HEK293 (cell line): ENCODE data around the gene RTN4.

Experiments used
- ZBTB49 ChIP-seq: fragments of 450-650 bp; formaldehyde crosslinking; IDR thresholded peaks from 2 replicates; pipeline ENCODE4 v1.5.1; 2016; ENCODE audit warnings: missing biosample characterization, missing genetic modification characterization, low read depth
- ZBTB7A ChIP-seq: fragments of 450-650 bp; formaldehyde crosslinking; IDR thresholded peaks from 2 replicates; pipeline ENCODE4 v1.5.1; 2016; ENCODE audit warnings: low read depth, missing biosample characterization, missing genetic modification characterization
- ZNF174 ChIP-seq: fragments of 450-650 bp; formaldehyde crosslinking; IDR thresholded peaks from 2 replicates; pipeline ENCODE4 v1.5.0; 2017; ENCODE audit warnings: missing biosample characterization, mild to moderate bottlenecking, missing genetic modification characterization
- ZNF211 ChIP-seq: fragments of 450-650 bp; formaldehyde crosslinking; IDR thresholded peaks from 2 replicates; pipeline ENCODE4 v1.5.1; 2016; ENCODE audit warnings: low read depth, missing biosample characterization, missing genetic modification characterization
- ZNF26 ChIP-seq: fragments of 450-650 bp; formaldehyde crosslinking; IDR thresholded peaks from 2 replicates; pipeline ENCODE4 v1.5.1; 2016; ENCODE audit warnings: missing biosample characterization, missing genetic modification characterization
- ZNF274 ChIP-seq, 2 experiments: fragments of 200-500 bp in 1 of 2; fragments of 450-650 bp in 1 of 2; sonication (Bioruptor generic) in 1 of 2; formaldehyde crosslinking in 1 of 2; IDR thresholded peaks; 2 replicates each; pipeline versions ENCODE4 v1.5.1 to v1.6.1; 2014 to 2016; ENCODE audit warnings: borderline replicate concordance in 1 of 2, inconsistent platforms in 1 of 2, low read length in 1 of 2, missing biosample characterization in 1 of 2, missing genetic modification characterization in 1 of 2
- ZNF426 ChIP-seq: fragments of 450-650 bp; formaldehyde crosslinking; IDR thresholded peaks from 2 replicates; pipeline ENCODE4 v1.5.1; 2017; ENCODE audit warnings: missing biosample characterization, missing genetic modification characterization, mild to moderate bottlenecking, inconsistent platforms, moderate library complexity
- ZNF585B ChIP-seq: fragments of 450-650 bp; formaldehyde crosslinking; IDR thresholded peaks from 2 replicates; pipeline ENCODE4 v1.5.1; 2016; ENCODE audit warnings: missing biosample characterization, missing genetic modification characterization
- TF ChIP-seq, protein P1 (sequence below): fragments of 450-650 bp; formaldehyde crosslinking; IDR thresholded peaks from 2 replicates; pipeline ENCODE4 v1.5.1; 2016; ENCODE audit warnings: missing biosample characterization, missing genetic modification characterization
- TF ChIP-seq, protein P2 (sequence below): fragments of 450-650 bp; formaldehyde crosslinking; IDR thresholded peaks from 2 replicates; pipeline ENCODE4 v1.5.1; 2016; ENCODE audit warnings: missing biosample characterization, missing genetic modification characterization
- TF ChIP-seq, protein P3 (sequence below): fragments of 450-650 bp; formaldehyde crosslinking; IDR thresholded peaks from 2 replicates; pipeline ENCODE4 v1.5.1; 2017; ENCODE audit warnings: missing biosample characterization, mild to moderate bottlenecking, missing genetic modification characterization, moderate library complexity

GRCh38 chr2:54946220-54946805 lies 103.9 kb downstream of the RTN4 start:
- TF ChIP-seq ZNF585B (tag by site-specific recombination): no peak
- TF ChIP-seq, protein P1, sequence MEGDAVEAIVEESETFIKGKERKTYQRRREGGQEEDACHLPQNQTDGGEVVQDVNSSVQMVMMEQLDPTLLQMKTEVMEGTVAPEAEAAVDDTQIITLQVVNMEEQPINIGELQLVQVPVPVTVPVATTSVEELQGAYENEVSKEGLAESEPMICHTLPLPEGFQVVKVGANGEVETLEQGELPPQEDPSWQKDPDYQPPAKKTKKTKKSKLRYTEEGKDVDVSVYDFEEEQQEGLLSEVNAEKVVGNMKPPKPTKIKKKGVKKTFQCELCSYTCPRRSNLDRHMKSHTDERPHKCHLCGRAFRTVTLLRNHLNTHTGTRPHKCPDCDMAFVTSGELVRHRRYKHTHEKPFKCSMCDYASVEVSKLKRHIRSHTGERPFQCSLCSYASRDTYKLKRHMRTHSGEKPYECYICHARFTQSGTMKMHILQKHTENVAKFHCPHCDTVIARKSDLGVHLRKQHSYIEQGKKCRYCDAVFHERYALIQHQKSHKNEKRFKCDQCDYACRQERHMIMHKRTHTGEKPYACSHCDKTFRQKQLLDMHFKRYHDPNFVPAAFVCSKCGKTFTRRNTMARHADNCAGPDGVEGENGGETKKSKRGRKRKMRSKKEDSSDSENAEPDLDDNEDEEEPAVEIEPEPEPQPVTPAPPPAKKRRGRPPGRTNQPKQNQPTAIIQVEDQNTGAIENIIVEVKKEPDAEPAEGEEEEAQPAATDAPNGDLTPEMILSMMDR (tag by site-specific recombination): no peak
- no peak for TF ChIP-seq ZNF274 (IDR thresholded peaks at IDR 0.05; ENCODE audit: low read length)
- no peak for TF ChIP-seq ZNF274 (tag by site-specific recombination; IDR thresholded peaks at IDR 0.05; ENCODE audit: borderline replicate concordance)
- TF ChIP-seq, protein P2, sequence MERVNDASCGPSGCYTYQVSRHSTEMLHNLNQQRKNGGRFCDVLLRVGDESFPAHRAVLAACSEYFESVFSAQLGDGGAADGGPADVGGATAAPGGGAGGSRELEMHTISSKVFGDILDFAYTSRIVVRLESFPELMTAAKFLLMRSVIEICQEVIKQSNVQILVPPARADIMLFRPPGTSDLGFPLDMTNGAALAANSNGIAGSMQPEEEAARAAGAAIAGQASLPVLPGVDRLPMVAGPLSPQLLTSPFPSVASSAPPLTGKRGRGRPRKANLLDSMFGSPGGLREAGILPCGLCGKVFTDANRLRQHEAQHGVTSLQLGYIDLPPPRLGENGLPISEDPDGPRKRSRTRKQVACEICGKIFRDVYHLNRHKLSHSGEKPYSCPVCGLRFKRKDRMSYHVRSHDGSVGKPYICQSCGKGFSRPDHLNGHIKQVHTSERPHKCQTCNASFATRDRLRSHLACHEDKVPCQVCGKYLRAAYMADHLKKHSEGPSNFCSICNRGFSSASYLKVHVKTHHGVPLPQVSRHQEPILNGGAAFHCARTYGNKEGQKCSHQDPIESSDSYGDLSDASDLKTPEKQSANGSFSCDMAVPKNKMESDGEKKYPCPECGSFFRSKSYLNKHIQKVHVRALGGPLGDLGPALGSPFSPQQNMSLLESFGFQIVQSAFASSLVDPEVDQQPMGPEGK: no peak
- no peak for TF ChIP-seq ZNF26 (tag by site-specific recombination)
- no peak for TF ChIP-seq ZNF174 (tag by site-specific recombination)
- no peak for TF ChIP-seq ZBTB7A
- TF ChIP-seq ZNF426 (tag by site-specific recombination): no peak
- TF ChIP-seq ZNF211 (tag by site-specific recombination): no peak
- no peak for TF ChIP-seq ZBTB49
- TF ChIP-seq, protein P3, sequence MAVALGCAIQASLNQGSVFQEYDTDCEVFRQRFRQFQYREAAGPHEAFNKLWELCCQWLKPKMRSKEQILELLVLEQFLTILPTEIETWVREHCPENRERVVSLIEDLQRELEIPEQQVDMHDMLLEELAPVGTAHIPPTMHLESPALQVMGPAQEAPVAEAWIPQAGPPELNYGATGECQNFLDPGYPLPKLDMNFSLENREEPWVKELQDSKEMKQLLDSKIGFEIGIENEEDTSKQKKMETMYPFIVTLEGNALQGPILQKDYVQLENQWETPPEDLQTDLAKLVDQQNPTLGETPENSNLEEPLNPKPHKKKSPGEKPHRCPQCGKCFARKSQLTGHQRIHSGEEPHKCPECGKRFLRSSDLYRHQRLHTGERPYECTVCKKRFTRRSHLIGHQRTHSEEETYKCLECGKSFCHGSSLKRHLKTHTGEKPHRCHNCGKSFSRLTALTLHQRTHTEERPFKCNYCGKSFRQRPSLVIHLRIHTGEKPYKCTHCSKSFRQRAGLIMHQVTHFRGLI (tag by site-specific recombination): no peak
